WTC11 (cell line): ENCODE results near the gene CFAP77.
"Not testable (repeated sequence)": the region's sequence is repeated elsewhere in the genome, so short reads cannot be mapped to it uniquely, and the experiment has no call there.

Source experiments
- CTCF ChIP-seq: fragments of 200-600 bp; IDR thresholded peaks from 2 replicates; pipeline ENCODE4 v1.8.0; 2022; ENCODE audit warnings: antibody characterized with exemption
- E2F5 ChIP-seq: sonication (generic); formaldehyde crosslinking; IDR thresholded peaks from 2 replicates; pipeline ENCODE4 v1.8.1; 2022; ENCODE audit warnings: mild to moderate bottlenecking, moderate library complexity, missing genetic modification reagents
- ELF4 ChIP-seq: sonication (generic); formaldehyde crosslinking; IDR thresholded peaks from 2 replicates; pipeline ENCODE4 v1.8.1; 2022; ENCODE audit warnings: low read depth, mild to moderate bottlenecking, moderate library complexity, missing genetic modification reagents
- ESRRA ChIP-seq: sonication (generic); formaldehyde crosslinking; IDR thresholded peaks from 2 replicates; pipeline ENCODE4 v1.8.1; 2022; ENCODE audit warnings: mild to moderate bottlenecking, missing genetic modification reagents, borderline replicate concordance
- FOXJ3 ChIP-seq: sonication (generic); formaldehyde crosslinking; IDR thresholded peaks from 2 replicates; pipeline ENCODE4 v1.9.0; 2021; ENCODE audit warnings: missing genetic modification reagents, mild to moderate bottlenecking, borderline replicate concordance
- MAX ChIP-seq: sonication (generic); formaldehyde crosslinking; IDR thresholded peaks from 2 replicates; pipeline ENCODE4 v1.8.0; 2022; ENCODE audit warnings: mild to moderate bottlenecking, missing genetic modification reagents
- RORB ChIP-seq: fragments of 250-450 bp; sonication (Bioruptor Pico); IDR thresholded peaks from 2 replicates; pipeline ENCODE4 v1.9.0; 2021; ENCODE audit warnings: mild to moderate bottlenecking
- SP1 ChIP-seq: sonication (generic); formaldehyde crosslinking; conservative IDR thresholded peaks from 2 replicates; pipeline ENCODE4 v1.8.1; 2022; ENCODE audit warnings: missing genetic modification reagents
- ZNF232 ChIP-seq: sonication (generic); formaldehyde crosslinking; IDR thresholded peaks from 2 replicates; pipeline ENCODE4 v1.8.0; 2022; ENCODE audit warnings: mild to moderate bottlenecking, missing genetic modification reagents
- TF ChIP-seq, protein P1 (sequence below): sonication (generic); formaldehyde crosslinking; conservative IDR thresholded peaks from 2 replicates; pipeline ENCODE4 v1.8.1; 2023; ENCODE audit warnings: mild to moderate bottlenecking, low read depth, missing genetic modification reagents, moderate library complexity
- TF ChIP-seq, protein P2 (sequence below): sonication (generic); formaldehyde crosslinking; IDR thresholded peaks from 2 replicates; pipeline ENCODE4 v1.8.1; 2023; ENCODE audit warnings: mild to moderate bottlenecking, moderate library complexity, missing genetic modification reagents
- TF ChIP-seq, protein P3 (sequence below): sonication (generic); formaldehyde crosslinking; IDR thresholded peaks from 2 replicates; pipeline ENCODE4 v1.8.0; 2023; ENCODE audit warnings: missing genetic modification reagents

DNA sequence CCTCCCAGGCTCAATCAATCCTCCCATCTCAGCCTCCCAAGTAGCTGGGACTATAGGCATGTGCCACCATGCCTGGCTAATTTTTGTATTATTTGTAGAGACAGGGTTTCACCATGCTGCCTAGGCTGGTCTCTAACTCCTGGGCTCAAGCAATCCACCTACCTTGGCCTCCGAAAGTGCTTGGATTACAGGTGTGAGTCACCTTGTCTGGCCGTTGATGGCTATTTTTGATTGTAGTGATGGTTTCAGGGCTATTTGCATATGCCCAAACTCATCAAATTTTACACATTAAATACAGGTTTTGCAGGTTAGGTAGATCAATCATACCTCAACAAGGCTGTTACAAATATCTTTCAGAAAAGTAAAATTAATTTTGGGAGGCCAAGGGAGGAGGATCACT, 158.8 kb downstream of the CFAP77 start:
- not testable (repeated sequence) for TF ChIP-seq CTCF; E2F5 (CRISPR knock-in tag); MAX (CRISPR knock-in tag); SP1 (CRISPR knock-in tag); ESRRA; ELF4; RORB; ZNF232 (CRISPR knock-in tag); FOXJ3 (CRISPR knock-in tag)
- TF ChIP-seq, protein P1, sequence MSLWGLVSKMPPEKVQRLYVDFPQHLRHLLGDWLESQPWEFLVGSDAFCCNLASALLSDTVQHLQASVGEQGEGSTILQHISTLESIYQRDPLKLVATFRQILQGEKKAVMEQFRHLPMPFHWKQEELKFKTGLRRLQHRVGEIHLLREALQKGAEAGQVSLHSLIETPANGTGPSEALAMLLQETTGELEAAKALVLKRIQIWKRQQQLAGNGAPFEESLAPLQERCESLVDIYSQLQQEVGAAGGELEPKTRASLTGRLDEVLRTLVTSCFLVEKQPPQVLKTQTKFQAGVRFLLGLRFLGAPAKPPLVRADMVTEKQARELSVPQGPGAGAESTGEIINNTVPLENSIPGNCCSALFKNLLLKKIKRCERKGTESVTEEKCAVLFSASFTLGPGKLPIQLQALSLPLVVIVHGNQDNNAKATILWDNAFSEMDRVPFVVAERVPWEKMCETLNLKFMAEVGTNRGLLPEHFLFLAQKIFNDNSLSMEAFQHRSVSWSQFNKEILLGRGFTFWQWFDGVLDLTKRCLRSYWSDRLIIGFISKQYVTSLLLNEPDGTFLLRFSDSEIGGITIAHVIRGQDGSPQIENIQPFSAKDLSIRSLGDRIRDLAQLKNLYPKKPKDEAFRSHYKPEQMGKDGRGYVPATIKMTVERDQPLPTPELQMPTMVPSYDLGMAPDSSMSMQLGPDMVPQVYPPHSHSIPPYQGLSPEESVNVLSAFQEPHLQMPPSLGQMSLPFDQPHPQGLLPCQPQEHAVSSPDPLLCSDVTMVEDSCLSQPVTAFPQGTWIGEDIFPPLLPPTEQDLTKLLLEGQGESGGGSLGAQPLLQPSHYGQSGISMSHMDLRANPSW = not testable (repeated sequence)
- TF ChIP-seq, protein P2, sequence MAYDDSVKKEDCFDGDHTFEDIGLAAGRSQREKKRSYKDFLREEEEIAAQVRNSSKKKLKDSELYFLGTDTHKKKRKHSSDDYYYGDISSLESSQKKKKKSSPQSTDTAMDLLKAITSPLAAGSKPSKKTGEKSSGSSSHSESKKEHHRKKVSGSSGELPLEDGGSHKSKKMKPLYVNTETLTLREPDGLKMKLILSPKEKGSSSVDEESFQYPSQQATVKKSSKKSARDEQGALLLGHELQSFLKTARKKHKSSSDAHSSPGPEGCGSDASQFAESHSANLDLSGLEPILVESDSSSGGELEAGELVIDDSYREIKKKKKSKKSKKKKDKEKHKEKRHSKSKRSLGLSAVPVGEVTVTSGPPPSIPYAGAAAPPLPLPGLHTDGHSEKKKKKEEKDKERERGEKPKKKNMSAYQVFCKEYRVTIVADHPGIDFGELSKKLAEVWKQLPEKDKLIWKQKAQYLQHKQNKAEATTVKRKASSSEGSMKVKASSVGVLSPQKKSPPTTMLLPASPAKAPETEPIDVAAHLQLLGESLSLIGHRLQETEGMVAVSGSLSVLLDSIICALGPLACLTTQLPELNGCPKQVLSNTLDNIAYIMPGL = not testable (repeated sequence)
- TF ChIP-seq, protein P3, sequence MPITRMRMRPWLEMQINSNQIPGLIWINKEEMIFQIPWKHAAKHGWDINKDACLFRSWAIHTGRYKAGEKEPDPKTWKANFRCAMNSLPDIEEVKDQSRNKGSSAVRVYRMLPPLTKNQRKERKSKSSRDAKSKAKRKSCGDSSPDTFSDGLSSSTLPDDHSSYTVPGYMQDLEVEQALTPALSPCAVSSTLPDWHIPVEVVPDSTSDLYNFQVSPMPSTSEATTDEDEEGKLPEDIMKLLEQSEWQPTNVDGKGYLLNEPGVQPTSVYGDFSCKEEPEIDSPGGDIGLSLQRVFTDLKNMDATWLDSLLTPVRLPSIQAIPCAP (CRISPR knock-in tag) = not testable (repeated sequence)
